Measurements from ENCODE around the gene PPFIA1. TPM values are rescaled to one million over a fixed set of nuclear protein-coding genes. Genes with fewer than 3 reads are reported as not detected.

Gene PPFIA1
- total and polyA plus RNA-seq, 2 of the 13 experiments (the other 11 are each of a cell fraction or from before 2014, with no cell fraction given) = 29.9 to 45.2 TPM

- no peak overlapping the region for H3K4me2 ChIP-seq (ENCODE audit: low read depth, low read length)
- FAIRE-seq = no peak
- ChIA-PET CTCF (ENCODE audit: low intra/inter-chr PET ratio, low total read pairs) (no interaction called here), POLR2A (no interaction called here)
- peaks cover 30% of the 10 kb centered on the region for H3K79me2 ChIP-seq (ENCODE audit: insufficient read depth, low read length)
- H3K27me3 ChIP-seq (ENCODE audit: control insufficient read depth in 1 of 2, insufficient read depth in 2 of 2, low read length in 2 of 2) = no peaks in the 10 kb centered on the region
- H3K9me3 ChIP-seq (ENCODE audit: low read length) = no peaks in the 10 kb centered on the region
- WGBS (ENCODE audit: low lambda C conversion rate) = 98% methylated on average over 13 of the region's 13 CpGs
- in situ Hi-C loops (cut with HindIII; ENCODE audit: extremely low pct_ligation_motif_present, low pct_unique_long_range_greater_than_20kb) (no loop called here), intact Hi-C loops (cut with micrococcal nuclease; ENCODE audit: unreplicated experiment) (no loop called here)
- H3K4me1 ChIP-seq (ENCODE audit: insufficient read depth, low read length) = peaks cover 12% of the 10 kb centered on the region
- no peak overlapping the region for H3K9ac ChIP-seq (ENCODE audit: insufficient read depth, low read depth, low read length)
- H2AFZ ChIP-seq (ENCODE audit: low read length) = no peak overlapping the region
- H3K27ac ChIP-seq (ENCODE audit: extremely low read length, insufficient read depth, low read length) = no peak overlapping the region
- no TSS peak for BruUV-seq (replicated peaks)
- no peak overlapping the region for H3K4me3 ChIP-seq (replicated peaks in 1 of 3; ENCODE audit: insufficient read depth in 1 of 3, low read depth in 2 of 3, low read length in 3 of 3)
- no peak for TF ChIP-seq ZFP62 (CRISPR knock-in tag; IDR thresholded peaks at IDR 0.05)
- no peak for TF ChIP-seq RORA (CRISPR knock-in tag; IDR thresholded peaks at IDR 0.05)
- no peak for TF ChIP-seq ZNF547 (CRISPR knock-in tag; IDR thresholded peaks at IDR 0.05)
- no peak for TF ChIP-seq SP5 (CRISPR knock-in tag; IDR thresholded peaks at IDR 0.05; ENCODE audit: borderline replicate concordance, low read depth)
- TF ChIP-seq KDM4B (CRISPR knock-in tag; IDR thresholded peaks at IDR 0.05) = no peak
- no peak for TF ChIP-seq RXRB (CRISPR knock-in tag; IDR thresholded peaks at IDR 0.05; ENCODE audit: borderline replicate concordance)
- no peak for TF ChIP-seq PHF8 (CRISPR knock-in tag; IDR thresholded peaks at IDR 0.05)
- TF ChIP-seq KAT7 (CRISPR knock-in tag; IDR thresholded peaks at IDR 0.05; ENCODE audit: borderline replicate concordance) = no peak
- no peak for TF ChIP-seq KLF12 (CRISPR knock-in tag; IDR thresholded peaks at IDR 0.05; ENCODE audit: borderline replicate concordance)
- TF ChIP-seq, protein P1, sequence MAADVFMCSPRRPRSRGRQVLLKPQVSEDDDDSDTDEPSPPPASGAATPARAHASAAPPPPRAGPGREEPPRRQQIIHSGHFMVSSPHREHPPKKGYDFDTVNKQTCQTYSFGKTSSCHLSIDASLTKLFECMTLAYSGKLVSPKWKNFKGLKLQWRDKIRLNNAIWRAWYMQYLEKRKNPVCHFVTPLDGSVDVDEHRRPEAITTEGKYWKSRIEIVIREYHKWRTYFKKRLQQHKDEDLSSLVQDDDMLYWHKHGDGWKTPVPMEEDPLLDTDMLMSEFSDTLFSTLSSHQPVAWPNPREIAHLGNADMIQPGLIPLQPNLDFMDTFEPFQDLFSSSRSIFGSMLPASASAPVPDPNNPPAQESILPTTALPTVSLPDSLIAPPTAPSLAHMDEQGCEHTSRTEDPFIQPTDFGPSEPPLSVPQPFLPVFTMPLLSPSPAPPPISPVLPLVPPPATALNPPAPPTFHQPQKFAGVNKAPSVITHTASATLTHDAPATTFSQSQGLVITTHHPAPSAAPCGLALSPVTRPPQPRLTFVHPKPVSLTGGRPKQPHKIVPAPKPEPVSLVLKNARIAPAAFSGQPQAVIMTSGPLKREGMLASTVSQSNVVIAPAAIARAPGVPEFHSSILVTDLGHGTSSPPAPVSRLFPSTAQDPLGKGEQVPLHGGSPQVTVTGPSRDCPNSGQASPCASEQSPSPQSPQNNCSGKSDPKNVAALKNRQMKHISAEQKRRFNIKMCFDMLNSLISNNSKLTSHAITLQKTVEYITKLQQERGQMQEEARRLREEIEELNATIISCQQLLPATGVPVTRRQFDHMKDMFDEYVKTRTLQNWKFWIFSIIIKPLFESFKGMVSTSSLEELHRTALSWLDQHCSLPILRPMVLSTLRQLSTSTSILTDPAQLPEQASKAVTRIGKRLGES (CRISPR knock-in tag; IDR thresholded peaks at IDR 0.05; ENCODE audit: borderline replicate concordance) = no peak
- TF ChIP-seq, protein P2, sequence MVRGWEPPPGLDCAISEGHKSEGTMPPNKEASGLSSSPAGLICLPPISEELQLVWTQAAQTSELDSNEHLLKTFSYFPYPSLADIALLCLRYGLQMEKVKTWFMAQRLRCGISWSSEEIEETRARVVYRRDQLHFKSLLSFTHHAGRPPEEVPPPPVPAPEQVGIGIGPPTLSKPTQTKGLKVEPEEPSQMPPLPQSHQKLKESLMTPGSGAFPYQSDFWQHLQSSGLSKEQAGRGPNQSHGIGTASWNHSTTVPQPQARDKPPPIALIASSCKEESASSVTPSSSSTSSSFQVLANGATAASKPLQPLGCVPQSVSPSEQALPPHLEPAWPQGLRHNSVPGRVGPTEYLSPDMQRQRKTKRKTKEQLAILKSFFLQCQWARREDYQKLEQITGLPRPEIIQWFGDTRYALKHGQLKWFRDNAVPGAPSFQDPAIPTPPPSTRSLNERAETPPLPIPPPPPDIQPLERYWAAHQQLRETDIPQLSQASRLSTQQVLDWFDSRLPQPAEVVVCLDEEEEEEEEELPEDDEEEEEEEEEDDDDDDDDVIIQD (CRISPR knock-in tag; IDR thresholded peaks at IDR 0.05; ENCODE audit: low read depth) = no peak
- no peak for TF ChIP-seq JARID2 (CRISPR knock-in tag; IDR thresholded peaks at IDR 0.05; ENCODE audit: insufficient replicate concordance)
- peaks cover 42 to 70% of the 10 kb centered on the region in 2 experiments for H3K36me3 ChIP-seq (replicated peaks in 1 of 2; ENCODE audit: control insufficient read depth in 1 of 2, insufficient read depth in 2 of 2, low read length in 2 of 2)
- no peak for DNase-seq (ENCODE audit: low spot score)
- peaks cover 32% of the 10 kb centered on the region for H4K20me1 ChIP-seq (ENCODE audit: insufficient read depth, low read length)
- ATAC-seq = no peak
Observed at GRCh38 chr11:70407121-70407520, 136.6 kb downstream of the PPFIA1 start.

All from HepG2 (cell line).